Natural killer cell (primary cell): ENCODE measurements around the gene CPLX1. TPM values are rescaled to one million over a fixed set of nuclear protein-coding genes. Genes with fewer than 3 reads are reported as not detected.

Experiments used
- ATAC-seq, 3 donors: fragments of 150-1000 bp in 2 of 3; fragments of 200-7000 bp in 1 of 3; cut with Tn5 transposase; 1 replicate in 1 of 3; 2 replicates in 2 of 3; pipeline ENCODE4 v1.10.0; 2021; ENCODE audit warnings: mild to moderate bottlenecking in 2 of 3, moderate library complexity in 2 of 3
- DNase-seq, 2 donors: peaks; one replicate each; pipeline versions ENCODE4 v3.0.0 to v3.0.0-alpha.2; 2013 to 2021; ENCODE audit warnings: mixed read lengths in 1 of 2
- H3K27ac ChIP-seq: one replicate; pipeline ENCODE4 v1.5.1; 2013; ENCODE audit warnings: mild to moderate bottlenecking, low read length
- H3K27me3 ChIP-seq: one replicate; pipeline ENCODE4 v1.6.1; 2013; ENCODE audit warnings: low read length; ENCODE audit not compliant: control insufficient read depth, insufficient read depth
- H3K36me3 ChIP-seq: one replicate; pipeline ENCODE4 v1.6.1; 2013; ENCODE audit warnings: low read length; ENCODE audit not compliant: control insufficient read depth, insufficient read depth
- H3K4me1 ChIP-seq: one replicate; pipeline ENCODE4 v1.6.1; 2013; ENCODE audit warnings: low read length; ENCODE audit not compliant: control insufficient read depth, insufficient read depth
- H3K4me3 ChIP-seq: one replicate; pipeline ENCODE4 v1.5.1; 2013; ENCODE audit warnings: low read length
- H3K9me3 ChIP-seq: one replicate; pipeline ENCODE4 v1.6.1; 2013; ENCODE audit warnings: low read length; ENCODE audit not compliant: control insufficient read depth, insufficient read depth
- H3K27ac Mint-ChIP-seq, 2 donors: one replicate each; pipeline ENCODE4 v1.8.0; 2022; ENCODE audit warnings: mild to moderate bottlenecking in 2 of 2, mixed read lengths in 2 of 2, moderate library complexity in 1 of 2
- H3K27me3 Mint-ChIP-seq, 2 donors: one replicate each; pipeline ENCODE4 v1.8.0; 2022; ENCODE audit warnings: low read depth in 2 of 2, mixed read lengths in 2 of 2
- H3K36me3 Mint-ChIP-seq: one replicate; pipeline ENCODE4 v1.8.0; 2022; ENCODE audit warnings: mixed read lengths
- H3K4me1 Mint-ChIP-seq, 2 donors: one replicate each; pipeline ENCODE4 v1.8.0; 2022; ENCODE audit warnings: mixed read lengths in 2 of 2
- H3K4me3 Mint-ChIP-seq: one replicate; pipeline ENCODE4 v1.8.0; 2022; ENCODE audit warnings: mild to moderate bottlenecking, moderate library complexity, mixed read lengths
- H3K9me3 Mint-ChIP-seq, 2 donors: one replicate each; pipeline ENCODE4 v1.8.0; 2022; ENCODE audit warnings: mixed read lengths in 2 of 2
- WGBS: methylation state at CpG from one replicate; pipeline ENCODE4 v1.1.7; 2013; ENCODE audit warnings: missing lambda C conversion rate; ENCODE audit not compliant: insufficient coverage; 5-methylcytosine and 5-hydroxymethylcytosine counted together
- intact Hi-C: fragments of 100-400 bp; cut with micrococcal nuclease; formaldehyde crosslinking; loops from one replicate; pipeline ENCODE4 v1.14.2; 2022
- total RNA-seq, 4 donors: library from RNA; stranded (reverse); fragments of 120-200 nt in 1 of 4; gene quantifications; one replicate each; pipeline versions ENCODE4 v1.2.3 to v1.2.4, GENCODE V29; 2013 to 2022
- TF ChIP-seq, protein P1 (sequence below): fragments of 200-600 bp; IDR thresholded peaks from one replicate; pipeline ENCODE4 v1.8.0; 2022; ENCODE audit warnings: antibody characterized with exemption

CPLX1 gene
- total RNA-seq, 3 donors from 2014 or later (not counting 1 experiment from before 2014, with no cell fraction given): not detected

DNA sequence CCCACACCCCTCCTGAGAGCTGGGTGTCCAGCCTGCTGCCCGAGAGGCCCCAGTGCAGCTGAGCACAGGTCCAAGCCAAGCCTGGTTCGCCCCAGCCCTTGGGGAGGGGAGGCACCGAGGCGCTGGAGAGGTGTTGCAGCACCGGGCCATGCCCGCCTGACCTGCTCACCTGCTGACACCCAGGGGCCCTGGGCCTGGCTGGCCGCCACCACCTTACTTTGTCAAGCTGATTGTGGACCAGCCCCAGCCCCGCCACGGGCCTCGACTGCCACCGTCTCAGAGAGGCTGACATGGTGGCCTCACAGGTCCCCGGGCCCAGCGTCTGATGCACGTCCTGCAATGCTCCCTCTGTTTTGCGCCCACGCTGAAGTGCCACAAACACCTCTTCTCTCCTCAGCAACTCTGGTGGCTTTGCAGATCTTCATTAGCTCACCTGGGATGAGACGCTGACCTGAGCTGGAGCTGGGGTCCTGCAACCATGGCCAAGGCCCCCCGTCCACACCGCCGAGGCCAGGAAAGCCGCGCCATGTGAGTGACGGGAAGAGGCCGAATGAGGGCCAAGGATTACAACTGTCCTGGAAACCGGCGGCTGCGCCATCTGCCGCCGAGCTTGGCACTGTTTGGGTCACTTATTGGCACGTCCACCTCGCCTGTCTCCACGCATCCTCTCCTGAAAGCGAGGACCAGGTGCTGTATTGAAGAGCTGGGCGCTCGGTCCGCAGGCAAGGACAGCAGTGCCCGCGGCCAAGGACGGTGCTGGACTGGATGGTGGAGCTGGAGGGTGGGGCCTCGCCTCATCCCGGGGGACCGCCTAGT, 7.6 kb downstream of the CPLX1 start:
- H3K36me3 ChIP-seq: no peaks in the 10 kb centered on the region
- H3K9me3 ChIP-seq: no peaks in the 10 kb centered on the region
- H3K27ac Mint-ChIP-seq: no peak overlapping the region
- H3K27ac ChIP-seq: no peak overlapping the region
- H3K27me3 ChIP-seq: peaks cover 10% of the 10 kb centered on the region
- 86% methylated on average over 42 of the region's 42 CpGs for WGBS
- intact Hi-C loops: no loop called here
- no peaks in the 10 kb centered on the region for H3K36me3 Mint-ChIP-seq
- H3K27me3 Mint-ChIP-seq: peaks cover 35 to 53% of the 10 kb centered on the region in 2 donors
- no peaks in the 10 kb centered on the region for H3K9me3 Mint-ChIP-seq
- H3K4me3 Mint-ChIP-seq: no peak overlapping the region
- TF ChIP-seq, protein P1, sequence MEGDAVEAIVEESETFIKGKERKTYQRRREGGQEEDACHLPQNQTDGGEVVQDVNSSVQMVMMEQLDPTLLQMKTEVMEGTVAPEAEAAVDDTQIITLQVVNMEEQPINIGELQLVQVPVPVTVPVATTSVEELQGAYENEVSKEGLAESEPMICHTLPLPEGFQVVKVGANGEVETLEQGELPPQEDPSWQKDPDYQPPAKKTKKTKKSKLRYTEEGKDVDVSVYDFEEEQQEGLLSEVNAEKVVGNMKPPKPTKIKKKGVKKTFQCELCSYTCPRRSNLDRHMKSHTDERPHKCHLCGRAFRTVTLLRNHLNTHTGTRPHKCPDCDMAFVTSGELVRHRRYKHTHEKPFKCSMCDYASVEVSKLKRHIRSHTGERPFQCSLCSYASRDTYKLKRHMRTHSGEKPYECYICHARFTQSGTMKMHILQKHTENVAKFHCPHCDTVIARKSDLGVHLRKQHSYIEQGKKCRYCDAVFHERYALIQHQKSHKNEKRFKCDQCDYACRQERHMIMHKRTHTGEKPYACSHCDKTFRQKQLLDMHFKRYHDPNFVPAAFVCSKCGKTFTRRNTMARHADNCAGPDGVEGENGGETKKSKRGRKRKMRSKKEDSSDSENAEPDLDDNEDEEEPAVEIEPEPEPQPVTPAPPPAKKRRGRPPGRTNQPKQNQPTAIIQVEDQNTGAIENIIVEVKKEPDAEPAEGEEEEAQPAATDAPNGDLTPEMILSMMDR: no peak
- H3K4me1 ChIP-seq: no peaks in the 10 kb centered on the region
- no peak for DNase-seq
- H3K4me3 ChIP-seq: no peak overlapping the region
- no peak for ATAC-seq
- no peaks in the 10 kb centered on the region for H3K4me1 Mint-ChIP-seq

DNA sequence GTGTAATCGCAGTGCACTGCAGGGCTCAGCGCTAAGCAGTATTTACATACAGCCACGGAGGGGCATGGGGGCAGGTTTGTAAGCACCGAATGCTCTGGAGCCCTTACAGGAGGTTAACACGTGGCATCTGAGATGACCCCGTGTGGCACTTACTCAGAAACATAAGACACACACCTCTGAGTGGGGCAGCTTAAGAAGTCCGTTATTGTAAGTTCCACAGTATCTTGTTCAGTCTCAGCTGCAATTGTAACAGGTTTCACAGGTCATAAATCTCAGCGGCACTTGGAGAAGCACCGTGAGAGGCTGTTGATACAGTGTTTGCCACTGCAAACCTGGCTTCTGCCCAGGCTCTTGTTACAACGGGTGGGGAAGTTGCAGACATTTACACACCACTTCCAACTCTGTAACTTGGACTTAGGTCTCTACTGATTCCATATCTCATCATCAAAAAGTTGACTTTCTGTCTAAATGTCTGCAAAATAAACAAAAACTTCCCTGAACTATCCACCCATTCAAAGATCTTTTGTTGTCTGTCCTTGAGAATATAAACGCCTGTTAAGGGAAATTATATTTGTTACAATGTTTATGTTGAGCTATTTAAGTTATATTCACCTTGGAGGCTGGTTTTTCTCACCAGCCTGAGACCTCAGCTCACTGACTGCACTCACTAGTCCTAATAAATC, 10.3 kb downstream of the CPLX1 start:
- intact Hi-C loops: no loop called here
- no peak for ATAC-seq
- H3K27ac ChIP-seq: no peak overlapping the region
- DNase-seq: no peak
- TF ChIP-seq, protein P1: no peak
- no peak overlapping the region for H3K27ac Mint-ChIP-seq
- no peaks in the 10 kb centered on the region for H3K9me3 ChIP-seq
- no peaks in the 10 kb centered on the region for H3K36me3 Mint-ChIP-seq
- H3K4me3 ChIP-seq: no peak overlapping the region
- H3K27me3 Mint-ChIP-seq: peaks cover 36 to 54% of the 10 kb centered on the region in 2 donors
- no peaks in the 10 kb centered on the region for H3K4me1 Mint-ChIP-seq
- no peaks in the 10 kb centered on the region for H3K4me1 ChIP-seq
- peaks cover 10% of the 10 kb centered on the region for H3K27me3 ChIP-seq
- H3K9me3 Mint-ChIP-seq: no peaks in the 10 kb centered on the region
- 26% methylated on average over 10 of the region's 11 CpGs for WGBS
- H3K36me3 ChIP-seq: no peaks in the 10 kb centered on the region
- H3K4me3 Mint-ChIP-seq: no peak overlapping the region

DNA sequence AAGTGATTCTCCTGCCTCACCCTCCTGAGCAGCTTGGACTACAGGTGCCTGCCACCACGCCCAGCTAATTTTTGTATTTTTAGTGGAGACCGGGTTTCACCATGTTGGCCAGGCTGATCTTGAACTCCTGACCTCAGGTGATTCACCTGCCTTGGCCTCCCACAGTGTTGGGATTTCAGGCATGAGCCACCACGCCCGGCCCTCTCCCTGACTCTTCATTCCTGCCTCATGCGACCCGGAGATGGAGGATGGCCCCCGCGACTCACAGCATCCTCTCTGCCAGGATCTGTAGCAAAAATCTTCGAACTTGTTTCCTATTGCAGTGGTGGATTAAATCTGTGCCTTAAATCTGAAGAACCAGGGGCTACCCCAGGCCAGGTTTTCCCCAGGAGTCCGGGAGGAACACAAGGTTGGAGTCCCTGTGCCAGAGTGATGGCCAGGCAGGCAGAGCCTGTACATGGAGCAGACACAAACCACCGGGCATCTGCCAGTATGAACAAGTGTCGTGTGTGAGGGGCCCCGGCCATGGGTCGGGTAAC, 11.5 kb downstream of the CPLX1 start:
- H3K4me3 Mint-ChIP-seq: no peak overlapping the region

More for the DNA sequence above, 11.5 kb downstream of the CPLX1 start:
- no peak for DNase-seq
- no peak for ATAC-seq
- Histone ChIP-seq H3K4me1 (no peaks in the 10 kb centered on the region), H3K27me3 (peaks cover 10% of the 10 kb centered on the region), H3K27ac (no peak overlapping the region), H3K4me3 (no peak overlapping the region), H3K9me3 (no peaks in the 10 kb centered on the region), H3K36me3 (no peaks in the 10 kb centered on the region)
- intact Hi-C loops: no loop called here
- H3K27me3 Mint-ChIP-seq: peaks cover 36 to 54% of the 10 kb centered on the region in 2 donors
- 82% methylated on average over 14 of the region's 14 CpGs for WGBS
- no peak overlapping the region for H3K27ac Mint-ChIP-seq
- H3K36me3 Mint-ChIP-seq: no peaks in the 10 kb centered on the region
- no peaks in the 10 kb centered on the region for H3K9me3 Mint-ChIP-seq
- TF ChIP-seq, protein P1: no peak
- no peaks in the 10 kb centered on the region for H3K4me1 Mint-ChIP-seq
